HG02852 (cell line): ENCODE measurements around the gene ZNF12.

Experiments used
- ATAC-seq: cut with Tn5 transposase; IDR thresholded peaks from one replicate; pipeline ENCODE4 v1.9.1; 2021; ENCODE audit warnings: mild to moderate bottlenecking, moderate library complexity; ENCODE audit not compliant: unreplicated experiment

Gene ZNF12

DNA sequence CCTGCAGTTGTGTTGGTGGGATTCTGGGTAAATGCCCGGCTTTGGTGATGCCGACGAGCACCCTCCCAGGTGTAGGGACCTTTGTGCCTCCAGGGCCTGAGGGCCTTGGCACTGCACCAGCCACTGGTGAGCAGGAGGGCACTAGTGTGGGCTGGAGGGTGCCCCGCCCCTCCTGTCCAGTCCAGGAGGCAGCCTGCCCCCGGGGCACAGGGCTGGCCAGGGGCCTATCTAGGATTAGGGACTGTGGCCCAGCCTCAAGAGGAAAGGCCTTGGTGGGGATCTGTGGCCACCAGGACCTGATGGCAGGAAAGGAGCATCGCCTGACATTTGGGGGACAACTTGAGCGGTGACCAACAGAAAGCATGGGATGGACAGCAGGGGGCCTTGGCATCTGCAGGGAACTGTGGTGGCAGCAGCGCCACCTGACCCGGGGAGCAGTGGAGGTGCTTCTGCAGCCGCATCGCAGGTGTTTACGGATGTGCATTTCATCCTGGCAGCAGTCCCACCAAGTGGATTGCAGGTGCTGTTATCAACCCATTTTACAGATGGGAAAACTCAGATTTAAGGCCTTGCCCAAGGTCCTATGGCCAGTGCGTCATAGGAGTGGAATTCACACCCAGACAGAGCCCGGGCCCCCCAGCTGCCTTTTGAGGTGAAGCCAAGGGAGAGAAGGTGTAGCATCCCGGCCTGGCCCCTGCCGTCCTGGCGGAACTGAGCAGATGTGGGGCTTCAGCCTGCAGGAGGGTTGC lies 58.5 kb downstream of the ZNF12 start:
- no peak for ATAC-seq

DNA sequence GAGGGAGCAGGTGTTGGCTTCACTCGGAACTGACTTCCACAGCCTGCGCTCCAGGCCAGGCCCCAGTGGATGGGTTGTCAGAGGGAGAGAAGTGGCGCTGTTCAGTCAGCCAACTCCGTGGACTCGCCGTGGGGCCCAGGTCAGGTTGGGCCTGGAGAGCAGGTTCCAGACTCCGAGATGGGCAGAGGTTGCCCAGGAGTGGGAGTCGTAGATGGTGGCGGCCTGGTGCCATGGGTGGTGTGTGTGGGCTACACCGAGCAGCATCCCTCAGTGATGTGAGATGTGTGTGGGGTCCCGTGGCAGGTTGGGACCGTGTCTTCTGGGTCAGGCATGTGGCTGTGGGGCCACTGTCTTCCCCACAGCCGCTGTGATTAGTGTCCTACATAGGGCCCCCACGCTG lies 59.2 kb downstream of the ZNF12 start:
- ATAC-seq: no peak

DNA sequence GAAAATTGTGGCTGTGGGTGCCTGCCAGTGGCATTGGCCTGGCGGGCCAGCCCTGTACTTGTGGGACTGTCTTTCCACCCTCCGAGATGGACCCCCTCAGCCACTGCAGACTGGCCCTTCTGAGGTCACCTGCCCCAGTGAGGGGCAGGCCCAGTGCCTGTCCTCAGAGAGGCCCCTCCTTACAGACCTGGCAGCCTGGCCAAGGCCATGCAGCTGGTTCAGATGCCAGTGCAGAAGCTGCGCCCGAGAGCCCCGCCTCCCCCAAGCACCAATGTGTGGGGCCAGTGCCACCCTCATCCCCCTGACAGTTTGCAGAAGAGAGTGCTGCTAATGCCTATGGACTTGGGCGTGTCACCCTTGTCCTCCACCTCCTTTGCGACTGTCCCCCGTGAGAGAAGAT lies 59.7 kb downstream of the ZNF12 start:
- ATAC-seq: no peak

GRCh38 chr7:6646465-6646864 lies 60.3 kb downstream of the ZNF12 start:
- no peak for ATAC-seq

DNA sequence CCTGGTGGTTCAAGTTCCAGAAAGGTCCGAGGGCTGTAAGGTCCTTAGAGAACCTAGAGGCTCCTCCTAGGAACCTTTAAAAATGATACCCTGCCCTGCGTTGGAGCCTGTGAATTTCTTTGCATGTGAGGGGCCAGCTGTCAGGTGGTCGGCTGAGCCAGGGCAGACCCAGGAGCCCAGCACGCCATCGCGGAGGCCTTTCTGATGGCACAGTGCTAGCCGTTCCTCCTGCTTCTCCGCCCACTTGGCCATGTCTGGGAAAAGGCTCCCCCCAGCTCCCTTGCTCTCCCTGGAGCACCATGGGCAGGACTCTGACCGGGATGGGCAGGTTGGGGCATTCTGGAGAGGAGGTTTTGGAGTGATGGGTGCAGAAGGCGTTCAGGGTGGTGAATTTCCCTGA lies 62.0 kb downstream of the ZNF12 start:
- ATAC-seq: no peak

GRCh38 chr7:6643915-6644625 lies 62.7 kb downstream of the ZNF12 start:
- no peak for ATAC-seq

- ATAC-seq: no peak
Observed at GRCh38 chr7:6642861-6643640, 63.7 kb downstream of the ZNF12 start.

- ATAC-seq: no peak
Observed at GRCh38 chr7:6642239-6642839, 64.4 kb downstream of the ZNF12 start.

DNA sequence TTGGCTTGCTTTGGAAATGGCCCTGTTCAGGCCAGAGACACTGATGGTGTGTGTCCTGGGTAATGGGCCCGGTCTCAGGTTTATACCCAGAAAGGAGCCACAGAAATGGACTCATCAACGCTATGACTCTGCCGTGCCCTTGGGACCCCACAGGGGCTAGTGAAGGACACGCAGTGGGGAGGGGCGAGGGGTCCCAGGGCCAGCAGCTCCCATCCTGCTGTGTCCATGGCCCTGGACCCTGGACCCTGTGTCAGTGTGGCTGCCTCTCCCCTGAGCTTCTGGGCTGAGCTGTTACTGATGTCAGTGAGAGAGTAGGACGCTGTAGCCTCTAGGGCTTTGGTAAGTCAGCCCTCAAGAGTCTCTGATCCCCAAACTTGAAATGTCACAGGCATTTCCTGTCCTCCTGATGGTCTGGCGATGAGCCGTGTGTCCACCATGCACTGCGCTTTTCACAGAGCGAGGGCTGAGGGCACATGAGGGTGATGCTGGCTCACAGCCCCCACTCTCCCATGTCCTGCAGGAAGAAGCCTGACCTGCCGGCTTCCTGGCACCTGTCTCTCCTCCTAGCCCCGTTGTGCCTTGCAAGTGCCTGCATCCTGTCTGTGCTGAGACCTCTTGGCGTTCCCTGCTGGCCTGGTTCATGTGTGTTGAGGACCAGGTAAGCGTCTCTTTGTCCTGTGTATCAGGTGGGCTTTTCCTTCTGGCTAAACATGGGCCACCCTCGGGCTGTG lies 65.3 kb downstream of the ZNF12 start:
- no peak for ATAC-seq

DNA sequence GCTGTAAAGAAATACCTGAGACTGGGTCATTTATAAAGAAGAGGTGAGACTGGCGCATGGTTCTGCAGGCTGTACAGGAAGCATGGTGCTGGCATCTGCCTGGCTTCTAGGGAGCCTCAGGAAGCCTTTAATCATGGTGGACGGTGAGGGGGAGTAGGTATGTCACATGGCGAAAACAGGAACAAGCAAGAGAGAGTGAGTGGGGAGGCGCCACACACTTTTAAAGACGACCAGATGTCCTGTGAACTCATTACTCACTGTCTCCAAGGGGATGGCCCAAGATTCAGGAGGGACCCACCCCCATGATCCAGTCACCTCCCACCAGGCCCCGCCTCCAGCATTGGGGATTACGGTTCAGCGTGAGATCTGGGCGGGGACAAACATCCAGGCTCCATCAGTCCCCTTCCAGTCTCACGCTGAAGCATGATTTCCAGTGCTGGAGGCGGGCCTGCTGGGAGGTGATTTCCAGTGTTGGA lies 66.5 kb downstream of the ZNF12 start:
- no peak for ATAC-seq

- ATAC-seq: no peak
Observed at GRCh38 chr7:6639627-6640026, 67.1 kb downstream of the ZNF12 start.

GRCh38 chr7:6639032-6639431 lies 67.7 kb downstream of the ZNF12 start:
- ATAC-seq: no peak
